GM12891 (cell line): Measurements from ENCODE around the gene SEMA3G.
A peak's percentile ranks its signal among the peaks of the same experiment; 100 is the strongest.

Experiments
- DNase-seq: peaks from one replicate; pipeline ENCODE4 v3.0.0; 2011; ENCODE audit warnings: low spot score; ENCODE audit not compliant: insufficient read length
- FAIRE-seq: peaks from 2 replicates; lab custom pipeline; 2011; peaks lifted over from hg19 to GRCh38; lab: Jason Lieb, UNC
- PAX5 ChIP-seq: IDR thresholded peaks from 2 replicates; pipeline ENCODE4 v1.6.1; 2011; ENCODE audit warnings: low read length, moderate library complexity, mild to moderate bottlenecking; ENCODE audit not compliant: insufficient read depth, severe bottlenecking
- POLR2A ChIP-seq: IDR thresholded peaks from 2 replicates; pipeline ENCODE4 v1.6.1; 2011; ENCODE audit warnings: low read depth, low read length, control low read depth
- POLR2AphosphoS5 ChIP-seq: IDR thresholded peaks from 2 replicates; pipeline ENCODE4 v1.6.1; 2011; ENCODE audit warnings: low read depth, low read length, control low read depth
- POU2F2 ChIP-seq: IDR thresholded peaks from 2 replicates; pipeline ENCODE4 v1.6.1; 2011; ENCODE audit warnings: low read depth, mild to moderate bottlenecking, control low read depth, low read length, moderate library complexity
- SPI1 ChIP-seq: IDR thresholded peaks from 2 replicates; pipeline ENCODE4 v1.6.1; 2011; ENCODE audit warnings: low read depth, low read length, control low read depth
- TAF1 ChIP-seq: IDR thresholded peaks from 2 replicates; pipeline ENCODE4 v1.6.1; 2011; ENCODE audit warnings: low read depth, low read length, control low read depth

The SEMA3G gene

GRCh38 chr3:52479877-52480575 is 35.1 kb upstream of the SEMA3G start:
- FAIRE-seq (no peak), DNase-seq (no peak)
- TF ChIP-seq SPI1: no peak

GRCh38 chr3:52479037-52479876 is 34.4 kb upstream of the SEMA3G start:
- DNase-seq (no peak), FAIRE-seq (no peak)
- TF ChIP-seq SPI1: no peak
- TF ChIP-seq POLR2A: no peak
- TF ChIP-seq TAF1: no peak
- no peak for TF ChIP-seq POLR2AphosphoS5

GRCh38 chr3:52477796-52478095 is 32.8 kb upstream of the SEMA3G start:
- no peak for DNase-seq
- TF ChIP-seq POLR2AphosphoS5 (no peak), POU2F2 (no peak), SPI1 (no peak), POLR2A (no peak), PAX5 (no peak), TAF1 (no peak)
- FAIRE-seq: no peak

- no peak for DNase-seq
- no peak for FAIRE-seq
Observed at GRCh38 chr3:52477076-52477795, 32.3 kb upstream of the SEMA3G start.

GRCh38 chr3:52473026-52473425 is 28.1 kb upstream of the SEMA3G start:
- DNase-seq: no peak
- TF ChIP-seq POLR2A: no peak
- TF ChIP-seq TAF1: no peak
- TF ChIP-seq SPI1: no peak
- no peak for TF ChIP-seq PAX5
- no peak for TF ChIP-seq POU2F2
- TF ChIP-seq POLR2AphosphoS5: no peak

More at GRCh38 chr3:52477076-52477795, 32.3 kb upstream of the SEMA3G start:
- TF ChIP-seq PAX5: no peak
- TF ChIP-seq POU2F2: no peak
- no peak for TF ChIP-seq POLR2AphosphoS5
- TF ChIP-seq TAF1: no peak
- no peak for TF ChIP-seq SPI1
- no peak for TF ChIP-seq POLR2A

GRCh38 chr3:52472239-52473000 is 27.5 kb upstream of the SEMA3G start:
- FAIRE-seq: no peak
- no peak for DNase-seq
- TF ChIP-seq TAF1: no peak
- TF ChIP-seq POLR2AphosphoS5: no peak
- no peak for TF ChIP-seq SPI1
- no peak for TF ChIP-seq POLR2A
- no peak for TF ChIP-seq POU2F2
- no peak for TF ChIP-seq PAX5

More at GRCh38 chr3:52473026-52473425, 28.1 kb upstream of the SEMA3G start:
- FAIRE-seq: no peak

GRCh38 chr3:52471371-52472238 is 26.7 kb upstream of the SEMA3G start:
- no peak for DNase-seq

GRCh38 chr3:52470920-52471319 is 26.0 kb upstream of the SEMA3G start:
- no peak for FAIRE-seq
- TF ChIP-seq POLR2A (no peak), PAX5 (no peak), POLR2AphosphoS5 (no peak), POU2F2 (no peak), TAF1 (no peak), SPI1 (no peak)
- no peak for DNase-seq

More at GRCh38 chr3:52471371-52472238, 26.7 kb upstream of the SEMA3G start:
- no peak for TF ChIP-seq POU2F2
- no peak for TF ChIP-seq POLR2AphosphoS5
- no peak for TF ChIP-seq SPI1
- no peak for TF ChIP-seq TAF1
- TF ChIP-seq POLR2A: no peak
- no peak for TF ChIP-seq PAX5
- FAIRE-seq: peak; percentile 89
